Measurements from ENCODE around the gene BCL6.

GRCh38 chr3:187793618-187794017 is 48.4 kb upstream of the BCL6 start:
- TF ChIP-seq BHLHE40 (IDR thresholded peaks at IDR 0.05; ENCODE audit: borderline replicate concordance) (no peak), FOXA1 (IDR thresholded peaks at IDR 0.05) (no peak), FOXM1 (IDR thresholded peaks at IDR 0.05; ENCODE audit: borderline replicate concordance) (no peak)
